GM10266 (cell line): ENCODE data around the gene CX3CL1.

Experiments
- DNase-seq: peaks from one replicate; pipeline ENCODE4 v3.0.0; 2012; ENCODE audit errors: extremely low spot score
- CTCF ChIP-seq: IDR thresholded peaks from 2 replicates; pipeline ENCODE4 v1.5.1; 2012; ENCODE audit warnings: mild to moderate bottlenecking, low read depth; ENCODE audit not compliant: control insufficient read depth, insufficient read depth; ENCODE audit errors: missing control alignments

Gene CX3CL1

GRCh38 chr16:57357330-57358085 is 14.8 kb upstream of the CX3CL1 start:
- TF ChIP-seq CTCF = no peak
- peak; percentile 40 for DNase-seq

- TF ChIP-seq CTCF = no peak
- no peak for DNase-seq
Measured at GRCh38 chr16:57358086-57358420, 14.2 kb upstream of the CX3CL1 start.

- TF ChIP-seq CTCF = no peak
- peak; percentile 71 for DNase-seq
Measured at GRCh38 chr16:57358527-57359095, 13.7 kb upstream of the CX3CL1 start, which contains the start of gene CCL22. CCL22 (plus strand) TSS chr16:57358783; CDS start chr16:57358817, 34 bp downstream.

GRCh38 chr16:57360321-57360935 is 11.9 kb upstream of the CX3CL1 start:
- TF ChIP-seq CTCF = no peak
- DNase-seq = no peak

GRCh38 chr16:57361404-57361803 is 10.9 kb upstream of the CX3CL1 start:
- no peak for TF ChIP-seq CTCF
- no peak for DNase-seq

GRCh38 chr16:57364143-57364542 is 8.1 kb upstream of the CX3CL1 start:
- DNase-seq = no peak
- TF ChIP-seq CTCF = no peak

- TF ChIP-seq CTCF = no peak
Measured at GRCh38 chr16:57366544-57367040, 5.7 kb upstream of the CX3CL1 start.

More at GRCh38 chr16:57366544-57367040, 5.7 kb upstream of the CX3CL1 start:
- no peak for DNase-seq
